ENCODE measurements around the gene DNA2. TPM values are rescaled to one million over a fixed set of nuclear protein-coding genes. Genes with fewer than 3 reads are reported as not detected.

The DNA2 gene
- total RNA-seq, 1 experiment from 2014 or later = 43.4 TPM

DNA sequence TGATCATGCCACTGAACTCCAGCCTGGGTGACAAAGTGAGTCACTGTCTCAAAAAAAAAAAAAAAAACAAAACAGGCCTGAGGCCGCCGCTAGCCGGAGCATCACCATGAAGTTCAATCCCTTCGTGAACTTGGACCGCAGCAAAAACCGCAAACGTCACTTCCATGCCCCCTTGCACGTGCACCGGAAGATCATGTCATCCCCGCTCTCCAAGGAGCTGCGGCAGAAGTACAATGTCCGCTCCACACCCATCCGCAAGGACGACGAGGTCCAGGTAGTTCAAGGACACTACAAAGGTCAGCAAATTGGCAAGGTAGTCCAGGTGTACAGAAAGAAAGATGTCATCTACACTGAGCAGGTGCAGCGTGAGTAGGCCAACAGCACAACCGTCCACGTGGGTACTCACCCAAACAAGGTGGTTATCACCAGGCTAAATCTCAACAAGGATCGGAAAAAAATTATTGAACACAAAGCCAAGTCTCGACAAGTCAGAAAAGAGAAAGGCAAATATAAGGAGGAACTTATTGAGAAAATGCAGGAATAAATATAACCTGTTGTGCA is 47.2 kb downstream of the DNA2 start:
- H4K91ac ChIP-seq (ENCODE audit: insufficient read length, low read depth, low read length) = no peak overlapping the region
- H3K36me3 Mint-ChIP-seq (ENCODE audit: insufficient read depth in 1 of 3, low read depth in 3 of 3) = peaks cover 38 to 66% (median 65%) of the 10 kb centered on the region in 3 experiments; a peak in 6 of 7 replicates
- peak overlapping the region in 2 of 3 experiments; percentile 87 to 90; a peak in 4 of 7 replicates for H3K27ac Mint-ChIP-seq

More for the DNA sequence above, 47.2 kb downstream of the DNA2 start:
- Histone ChIP-seq H2BK12ac (ENCODE audit: insufficient read length, low read depth, low read length) (no peak overlapping the region), H3K79me2 (ENCODE audit: insufficient read depth, low read length) (no peaks in the 10 kb centered on the region), H3K23ac (ENCODE audit: insufficient read length, low read depth, low read length) (no peak overlapping the region), H3K9ac (ENCODE audit: extremely low read depth, insufficient read length, low read length) (no peak overlapping the region), H2BK15ac (ENCODE audit: low read depth, low read length) (no peak overlapping the region), H2AK5ac (ENCODE audit: insufficient read length, low read length) (no peak overlapping the region), H4K20me1 (ENCODE audit: control insufficient read depth, insufficient read depth, insufficient read length) (no peaks in the 10 kb centered on the region), H4K8ac (replicated peaks; ENCODE audit: insufficient read length, low read depth, low read length) (no peak overlapping the region), H3K4ac (ENCODE audit: low read depth, low read length) (no peak overlapping the region), H3K27me3 (ENCODE audit: insufficient read depth, low read length) (no peaks in the 10 kb centered on the region), H3K79me1 (ENCODE audit: insufficient read depth, low read depth, low read length, poor library complexity, severe bottlenecking) (peaks cover 3% of the 10 kb centered on the region), H2BK5ac (ENCODE audit: insufficient read length, low read length) (no peak overlapping the region), H2BK20ac (ENCODE audit: low read depth, low read length, poor library complexity, severe bottlenecking) (no peak overlapping the region), H3K56ac (ENCODE audit: insufficient read length, low read depth, low read length) (no peak overlapping the region), H3K14ac (ENCODE audit: insufficient read depth, low read length) (no peak overlapping the region), H2BK120ac (ENCODE audit: low read depth, low read length, poor library complexity, severe bottlenecking) (no peak overlapping the region), H3K4me2 (ENCODE audit: insufficient read depth, insufficient read length, low read length) (no peak overlapping the region), H3T11ph (ENCODE audit: low read length) (no peak overlapping the region), H4K5ac (ENCODE audit: insufficient read length, low read depth, low read length) (no peak overlapping the region), H2AFZ (ENCODE audit: low read length) (no peak overlapping the region), H3K9me3 (ENCODE audit: control insufficient read depth, low read depth, low read length) (no peaks in the 10 kb centered on the region), H3K27ac (ENCODE audit: insufficient read length, low read depth, low read length) (no peak overlapping the region), H3K23me2 (ENCODE audit: insufficient read length, low read depth, low read length, poor library complexity, severe bottlenecking) (no peaks in the 10 kb centered on the region), H3K4me1 (ENCODE audit: insufficient read depth, low read length) (no peaks in the 10 kb centered on the region), H3K18ac (ENCODE audit: insufficient read length, low read depth, low read length) (no peak overlapping the region)
- Mint-ChIP-seq H3K9me3 (no peaks in the 10 kb centered on the region), H3K4me3 (no peak overlapping the region), H3K4me1 (no peaks in the 10 kb centered on the region), H3K27me3 (ENCODE audit: low read depth) (no peaks in the 10 kb centered on the region)
- WGBS (ENCODE audit: extremely low coverage, insufficient read length, low lambda C conversion rate) = no CpG with 5 or more reads among the region's 20 CpGs
- TF ChIP-seq, protein P1, sequence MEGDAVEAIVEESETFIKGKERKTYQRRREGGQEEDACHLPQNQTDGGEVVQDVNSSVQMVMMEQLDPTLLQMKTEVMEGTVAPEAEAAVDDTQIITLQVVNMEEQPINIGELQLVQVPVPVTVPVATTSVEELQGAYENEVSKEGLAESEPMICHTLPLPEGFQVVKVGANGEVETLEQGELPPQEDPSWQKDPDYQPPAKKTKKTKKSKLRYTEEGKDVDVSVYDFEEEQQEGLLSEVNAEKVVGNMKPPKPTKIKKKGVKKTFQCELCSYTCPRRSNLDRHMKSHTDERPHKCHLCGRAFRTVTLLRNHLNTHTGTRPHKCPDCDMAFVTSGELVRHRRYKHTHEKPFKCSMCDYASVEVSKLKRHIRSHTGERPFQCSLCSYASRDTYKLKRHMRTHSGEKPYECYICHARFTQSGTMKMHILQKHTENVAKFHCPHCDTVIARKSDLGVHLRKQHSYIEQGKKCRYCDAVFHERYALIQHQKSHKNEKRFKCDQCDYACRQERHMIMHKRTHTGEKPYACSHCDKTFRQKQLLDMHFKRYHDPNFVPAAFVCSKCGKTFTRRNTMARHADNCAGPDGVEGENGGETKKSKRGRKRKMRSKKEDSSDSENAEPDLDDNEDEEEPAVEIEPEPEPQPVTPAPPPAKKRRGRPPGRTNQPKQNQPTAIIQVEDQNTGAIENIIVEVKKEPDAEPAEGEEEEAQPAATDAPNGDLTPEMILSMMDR (conservative IDR thresholded peaks at IDR 0.05) = no peak
- no peak for DNase-seq

Measured in H9 (cell line).